Neuronal stem cell (in vitro differentiated cells): Measurements from ENCODE around the gene MAP1LC3B2.

Experiments
- DNase-seq: peaks from one replicate; pipeline ENCODE4 v3.0.0-alpha.2; 2013; ENCODE audit warnings: low spot score
- H2AFZ ChIP-seq: one replicate; pipeline ENCODE4 v1.6.1; 2013; ENCODE audit warnings: mild to moderate bottlenecking, low read length, inconsistent platforms
- H2AK5ac ChIP-seq: 2 replicates; pipeline ENCODE4 v1.6.1; 2013; ENCODE audit warnings: low read depth, mild to moderate bottlenecking, inconsistent platforms, low read length, moderate library complexity, mixed read lengths
- H2BK120ac ChIP-seq: 2 replicates; pipeline ENCODE4 v1.6.1; 2013; ENCODE audit warnings: low read depth, mild to moderate bottlenecking, inconsistent platforms, low read length, moderate library complexity, mixed read lengths
- H2BK12ac ChIP-seq: one replicate; pipeline ENCODE4 v1.6.1; 2013; ENCODE audit warnings: low read length, inconsistent platforms
- H2BK15ac ChIP-seq: 2 replicates; pipeline ENCODE4 v1.6.1; 2013; ENCODE audit warnings: mild to moderate bottlenecking, low read length, inconsistent platforms, mixed read lengths
- H2BK5ac ChIP-seq: one replicate; pipeline ENCODE4 v1.6.1; 2013; ENCODE audit warnings: inconsistent platforms, mild to moderate bottlenecking, low read length, moderate library complexity
- H3K14ac ChIP-seq: one replicate; pipeline ENCODE4 v1.6.1; 2013; ENCODE audit warnings: low read length, inconsistent platforms
- H3K18ac ChIP-seq: 2 replicates; pipeline ENCODE4 v1.6.1; 2013; ENCODE audit warnings: low read length, inconsistent platforms
- H3K23ac ChIP-seq: 2 replicates; pipeline ENCODE4 v1.6.1; 2013; ENCODE audit warnings: low read depth, mild to moderate bottlenecking, mixed read lengths, low read length, inconsistent platforms; ENCODE audit not compliant: poor library complexity
- H3K27ac ChIP-seq: replicated peaks from 3 replicates; pipeline ENCODE4 v1.5.1; 2013; ENCODE audit warnings: low read length, inconsistent platforms
- H3K27me3 ChIP-seq, 3 experiments: 2 replicates each; pipeline ENCODE4 v1.6.1; 2013; ENCODE audit warnings: low read length in 3 of 3, mild to moderate bottlenecking in 2 of 3, inconsistent platforms in 1 of 3, low read depth in 1 of 3, mixed read lengths in 1 of 3, moderate library complexity in 1 of 3; ENCODE audit not compliant: control insufficient read depth in 3 of 3, insufficient read depth in 3 of 3
- H3K36me3 ChIP-seq, 2 donors: replicated peaks in 1 of 2; 2 replicates each; pipeline ENCODE4 v1.6.1; 2013; ENCODE audit warnings: low read length in 2 of 2; ENCODE audit not compliant: control insufficient read depth in 2 of 2, insufficient read depth in 2 of 2
- H3K4ac ChIP-seq: 2 replicates; pipeline ENCODE4 v1.6.1; 2013; ENCODE audit warnings: inconsistent platforms, mild to moderate bottlenecking, low read length, moderate library complexity
- H3K4me1 ChIP-seq, 2 donors: 1 replicate in 1 of 2; 2 replicates in 1 of 2; pipeline ENCODE4 v1.6.1; 2013; ENCODE audit warnings: low read length in 2 of 2, low read depth in 1 of 2; ENCODE audit not compliant: control insufficient read depth in 2 of 2, insufficient read depth in 1 of 2
- H3K4me2 ChIP-seq: one replicate; pipeline ENCODE4 v1.6.1; 2013; ENCODE audit warnings: mild to moderate bottlenecking, low read length, inconsistent platforms; ENCODE audit not compliant: insufficient read depth, poor library complexity, severe bottlenecking
- H3K4me3 ChIP-seq, 2 donors: 2 replicates each; pipeline ENCODE4 v1.5.1; 2013; ENCODE audit warnings: low read length in 2 of 2, mild to moderate bottlenecking in 2 of 2, inconsistent platforms in 1 of 2, moderate library complexity in 1 of 2
- H3K79me1 ChIP-seq: one replicate; pipeline ENCODE4 v1.6.1; 2013; ENCODE audit warnings: low read depth, mild to moderate bottlenecking, inconsistent platforms, low read length, moderate library complexity
- H3K9ac ChIP-seq: one replicate; pipeline ENCODE4 v1.6.1; 2013; ENCODE audit warnings: mild to moderate bottlenecking, low read depth, low read length, inconsistent platforms; ENCODE audit not compliant: poor library complexity
- H3K9me3 ChIP-seq, 2 donors: replicated peaks in 1 of 2; 2 replicates each; pipeline versions ENCODE3 to v1.6.1; 2013; ENCODE audit warnings: low read length in 2 of 2, mild to moderate bottlenecking in 2 of 2, inconsistent platforms in 1 of 2, low read depth in 1 of 2, mixed read lengths in 1 of 2, moderate library complexity in 1 of 2; ENCODE audit not compliant: control insufficient read depth in 2 of 2, insufficient read depth in 1 of 2
- H4K8ac ChIP-seq: one replicate; pipeline ENCODE4 v1.6.1; 2013; ENCODE audit warnings: low read depth, mild to moderate bottlenecking, inconsistent platforms, low read length, moderate library complexity
- H4K91ac ChIP-seq: one replicate; pipeline ENCODE4 v1.6.1; 2013; ENCODE audit warnings: low read length, low read depth, mild to moderate bottlenecking, inconsistent platforms; ENCODE audit not compliant: poor library complexity
- WGBS, 2 donors: extraction: QIAGEN DNeasy Blood & Tissue Kit; methylation state at CpG; one replicate each; pipeline ENCODE4 v1.1.7; 2013; ENCODE audit warnings: missing lambda C conversion rate in 2 of 2, mixed read lengths in 1 of 2; ENCODE audit not compliant: insufficient read length in 2 of 2, insufficient replicate concordance in 1 of 2; ENCODE audit errors: extremely low coverage in 2 of 2; 5-methylcytosine and 5-hydroxymethylcytosine counted together

The MAP1LC3B2 gene

GRCh38 chr12:116620124-116620491 lies 60.9 kb downstream of the MAP1LC3B2 start:
- H3K79me1 ChIP-seq, result no peaks in the 10 kb centered on the region
- no peak overlapping the region for H3K23ac ChIP-seq
- no peak for DNase-seq
- no peak overlapping the region for H4K91ac ChIP-seq
- peaks cover 0 to 3% of the 10 kb centered on the region in 2 donors for H3K9me3 ChIP-seq
- no peak overlapping the region for H2BK15ac ChIP-seq
- H3K4me3 ChIP-seq, result no peak overlapping the region
- H3K4ac ChIP-seq, result no peak overlapping the region
- no peak overlapping the region for H2AFZ ChIP-seq
- H3K4me2 ChIP-seq, result no peak overlapping the region
- H3K36me3 ChIP-seq, result no peaks in the 10 kb centered on the region
- H3K14ac ChIP-seq, result no peak overlapping the region
- H2BK5ac ChIP-seq, result no peak overlapping the region
- no peak overlapping the region for H3K18ac ChIP-seq
- no peak overlapping the region for H2AK5ac ChIP-seq
- no peak overlapping the region for H3K9ac ChIP-seq
- no peak overlapping the region for H4K8ac ChIP-seq
- no peak overlapping the region for H3K27ac ChIP-seq
- WGBS, 2 donors, result no CpG with 5 or more reads among the region's 3 CpGs
- no peak overlapping the region for H2BK12ac ChIP-seq
- no peak overlapping the region for H2BK120ac ChIP-seq
- H3K4me1 ChIP-seq, result peaks cover 0 to 2% of the 10 kb centered on the region in 2 donors
- H3K27me3 ChIP-seq, result peaks cover 0 to 17% (median 7%) of the 10 kb centered on the region in 3 experiments

- no peak overlapping the region for H3K9ac ChIP-seq
Measured at GRCh38 chr12:116620492-116621191, 61.5 kb downstream of the MAP1LC3B2 start.

GRCh38 chr12:116621194-116621593 lies 62.0 kb downstream of the MAP1LC3B2 start:
- Histone ChIP-seq H3K79me1 (no peaks in the 10 kb centered on the region), H3K9me3 (peaks cover 0 to 3% of the 10 kb centered on the region in 2 donors), H3K4me2 (no peak overlapping the region), H2AFZ (no peak overlapping the region), H4K8ac (no peak overlapping the region), H2BK15ac (no peak overlapping the region), H3K4ac (no peak overlapping the region), H2AK5ac (no peak overlapping the region), H3K14ac (no peak overlapping the region), H3K36me3 (no peaks in the 10 kb centered on the region), H3K18ac (no peak overlapping the region), H2BK12ac (no peak overlapping the region), H2BK120ac (no peak overlapping the region), H3K4me3 (no peak overlapping the region), H2BK5ac (no peak overlapping the region), H3K27ac (no peak overlapping the region), H3K9ac (no peak overlapping the region), H3K27me3 (peaks cover 0 to 14% (median 6%) of the 10 kb centered on the region in 3 experiments), H4K91ac (no peak overlapping the region), H3K23ac (no peak overlapping the region), H3K4me1 (no peaks in the 10 kb centered on the region)
- no peak for DNase-seq
- whole genome bisulfite sequencing, 2 donors, result no CpG with 5 or more reads among the region's 4 CpGs

More at GRCh38 chr12:116620492-116621191, 61.5 kb downstream of the MAP1LC3B2 start:
- Histone ChIP-seq H3K36me3 (no peaks in the 10 kb centered on the region), H3K4me2 (no peak overlapping the region), H3K4me3 (no peak overlapping the region), H3K27ac (no peak overlapping the region), H3K23ac (no peak overlapping the region), H3K18ac (no peak overlapping the region), H3K4ac (no peak overlapping the region), H3K79me1 (no peaks in the 10 kb centered on the region), H2AFZ (no peak overlapping the region), H4K8ac (no peak overlapping the region), H2BK5ac (no peak overlapping the region), H2BK120ac (no peak overlapping the region), H3K27me3 (peaks cover 0 to 17% (median 6%) of the 10 kb centered on the region in 3 experiments), H2BK12ac (no peak overlapping the region), H3K9me3 (peaks cover 0 to 3% of the 10 kb centered on the region in 2 donors), H2BK15ac (no peak overlapping the region), H3K4me1 (no peaks in the 10 kb centered on the region), H3K14ac (no peak overlapping the region), H4K91ac (no peak overlapping the region), H2AK5ac (no peak overlapping the region)
- DNase-seq, result no peak
- WGBS, 2 donors, result no CpG with 5 or more reads among the region's 16 CpGs

- no CpG with 5 or more reads among the region's 8 CpGs for WGBS, 2 donors
- H3K14ac ChIP-seq, result no peak overlapping the region
- no peak overlapping the region for H3K9ac ChIP-seq
- no peak overlapping the region for H2BK15ac ChIP-seq
- H2BK12ac ChIP-seq, result no peak overlapping the region
- H2BK120ac ChIP-seq, result no peak overlapping the region
- H3K4ac ChIP-seq, result no peak overlapping the region
- H2AFZ ChIP-seq, result no peak overlapping the region
- H3K4me1 ChIP-seq, result no peaks in the 10 kb centered on the region
- H2BK5ac ChIP-seq, result no peak overlapping the region
- peaks cover 0 to 9% (median 3%) of the 10 kb centered on the region in 3 experiments for H3K27me3 ChIP-seq
- H4K91ac ChIP-seq, result no peak overlapping the region
- no peak overlapping the region for H3K18ac ChIP-seq
- no peak overlapping the region for H3K23ac ChIP-seq
- H3K79me1 ChIP-seq, result no peaks in the 10 kb centered on the region
- DNase-seq, result no peak
- H4K8ac ChIP-seq, result no peak overlapping the region
- H2AK5ac ChIP-seq, result no peak overlapping the region
- H3K4me3 ChIP-seq, result no peak overlapping the region
- no peak overlapping the region for H3K4me2 ChIP-seq
- no peak overlapping the region for H3K27ac ChIP-seq
- H3K36me3 ChIP-seq, result no peaks in the 10 kb centered on the region
- H3K9me3 ChIP-seq, result peaks cover 0 to 3% of the 10 kb centered on the region in 2 donors
Measured at GRCh38 chr12:116624516-116624915, 65.3 kb downstream of the MAP1LC3B2 start.
